HCT116 (cell line): Measurements from ENCODE around the gene SLC9A2. TPM values are rescaled to one million over a fixed set of nuclear protein-coding genes. Genes with fewer than 3 reads are reported as not detected.
A peak's percentile ranks its signal among the peaks of the same experiment; 100 is the strongest.

ENCODE experiments used
- ATAC-seq: fragments of 200-7000 bp; cut with Tn5 transposase; 2 replicates; pipeline ENCODE4 v1.9.1; 2020; ENCODE audit warnings: mild to moderate bottlenecking, moderate library complexity
- BruUV-seq: library from RNA; stranded (reverse); fragments of 400-500 nt; replicated peaks from 2 replicates; lab custom pipeline; 2021; lab: Mats Ljungman, UMichigan
- CTCF ChIA-PET: fragments of 300-600 bp; sonication (Branson Sonifier 250); formaldehyde crosslinking; loops from one replicate; lab custom pipeline; 2021; ENCODE audit warnings: antibody characterized with exemption; lab: Charles Lee
- POLR2A ChIA-PET: fragments of 300-600, 350-600 bp; sonication (Branson Sonifier 250); formaldehyde crosslinking; loops from one replicate; lab custom pipeline; 2021; ENCODE audit warnings: antibody characterized with exemption; lab: Charles Lee
- RAD21 ChIA-PET, 2 experiments: fragments of 300-600 bp; sonication (Branson Sonifier 250); formaldehyde crosslinking; loops; one replicate each; lab custom pipeline; 2023; ENCODE audit warnings: low total read pairs in 2 of 2; ENCODE audit not compliant: uncharacterized antibody in 2 of 2, unreplicated experiment in 2 of 2, low non-redundant PET in 1 of 2; lab: Charles Lee
- DNase-seq: peaks from one replicate; pipeline ENCODE4 v3.0.0-alpha.2; 2010; ENCODE audit warnings: low read depth, low spot score
- H2AFZ ChIP-seq: fragments of 200-600 bp; shearing (Covaris generic), sonication (generic); 2 replicates; pipeline ENCODE4 v1.6.1; 2017; ENCODE audit warnings: low read depth, mixed run types, mixed read lengths, antibody characterized with exemption, low read length; ENCODE audit not compliant: poor library complexity, severe bottlenecking
- H3K27ac ChIP-seq: 2 replicates; pipeline ENCODE4 v1.5.1; 2012; ENCODE audit warnings: low read depth, low read length
- H3K27me3 ChIP-seq: fragments of 200-600 bp; sonication (generic); 2 replicates; pipeline ENCODE4 v1.6.1; 2016; ENCODE audit warnings: mixed run types, low read length, mixed read lengths; ENCODE audit not compliant: insufficient read depth
- H3K36me3 ChIP-seq, 2 experiments: fragments of 200-500 bp in 1 of 2; fragments of 200-600 bp in 1 of 2; sonication (Bioruptor generic) in 1 of 2; sonication (generic) in 1 of 2; 2 replicates each; pipeline versions ENCODE4 v1.5.1 to v1.6.1; 2014 to 2016; ENCODE audit warnings: low read length in 2 of 2, inconsistent platforms in 1 of 2, mixed read lengths in 1 of 2, mixed run types in 1 of 2; ENCODE audit not compliant: insufficient read depth in 2 of 2, control insufficient read depth in 1 of 2
- H3K4me1 ChIP-seq, 2 experiments: fragments of 200-600 bp in 1 of 2; sonication (generic) in 1 of 2; 2 replicates each; pipeline versions ENCODE4 v1.5.1 to v1.6.1; 2012 to 2017; ENCODE audit warnings: low read length in 2 of 2, inconsistent platforms in 1 of 2, mild to moderate bottlenecking in 1 of 2, mixed read lengths in 1 of 2, mixed run types in 1 of 2, moderate library complexity in 1 of 2; ENCODE audit not compliant: insufficient read depth in 2 of 2, control insufficient read depth in 1 of 2
- H3K4me2 ChIP-seq: fragments of 200-600 bp; sonication (generic); 2 replicates; pipeline ENCODE4 v1.6.1; 2017; ENCODE audit warnings: mixed run types, low read length, mixed read lengths
- H3K4me3 ChIP-seq, 2 experiments: fragments of 200-600 bp in 1 of 2; sonication (generic) in 1 of 2; replicated peaks in 1 of 2; 2 replicates each; pipeline ENCODE4 v1.5.1; 2011 to 2016; ENCODE audit warnings: low read length in 2 of 2, control low read depth in 1 of 2, low read depth in 1 of 2, mild to moderate bottlenecking in 1 of 2, mixed read lengths in 1 of 2, mixed run types in 1 of 2
- H3K79me2 ChIP-seq: fragments of 200-600 bp; sonication (generic); 2 replicates; pipeline ENCODE4 v1.6.1; 2017; ENCODE audit warnings: mild to moderate bottlenecking, mixed run types, low read length, moderate library complexity, mixed read lengths; ENCODE audit not compliant: insufficient read depth
- H3K9ac ChIP-seq: fragments of 200-600 bp; sonication (generic); 2 replicates; pipeline ENCODE4 v1.6.1; 2016; ENCODE audit warnings: low read length, mixed read lengths
- H3K9me2 ChIP-seq: fragments of 200-600 bp; sonication (generic), shearing (Covaris generic); 2 replicates; pipeline ENCODE4 v1.6.1; 2017; ENCODE audit warnings: mixed run types, mild to moderate bottlenecking, moderate library complexity; ENCODE audit not compliant: insufficient read depth
- H3K9me3 ChIP-seq, 2 experiments: fragments of 200-500 bp in 1 of 2; fragments of 200-600 bp in 1 of 2; sonication (Bioruptor generic) in 1 of 2; sonication (generic) in 1 of 2; 2 replicates each; pipeline ENCODE4 v1.6.1; 2014 to 2017; ENCODE audit warnings: low read length in 2 of 2, mixed read lengths in 2 of 2, inconsistent platforms in 1 of 2, low read depth in 1 of 2, mild to moderate bottlenecking in 1 of 2, mixed run types in 1 of 2, moderate library complexity in 1 of 2; ENCODE audit not compliant: control insufficient read depth in 1 of 2, insufficient read depth in 1 of 2
- H4K20me1 ChIP-seq: fragments of 200-600 bp; sonication (generic), shearing (Covaris generic); 2 replicates; pipeline ENCODE4 v1.6.1; 2017; ENCODE audit warnings: mixed run types, mild to moderate bottlenecking, moderate library complexity; ENCODE audit not compliant: insufficient read depth
- EGR1 ChIP-seq: IDR thresholded peaks from 2 replicates; pipeline ENCODE4 v1.6.1; 2012; ENCODE audit warnings: low read depth
- ELF1 ChIP-seq: IDR thresholded peaks from 2 replicates; pipeline ENCODE4 v1.6.1; 2012; ENCODE audit warnings: low read depth, borderline replicate concordance
- EZH2 ChIP-seq: fragments of 200-600 bp; sonication (generic); IDR thresholded peaks from 2 replicates; pipeline ENCODE4 v1.6.1; 2017; ENCODE audit warnings: antibody characterized with exemption, mixed run types
- JUND ChIP-seq: IDR thresholded peaks from 2 replicates; pipeline ENCODE4 v1.6.1; 2012
- POLR2A ChIP-seq: IDR thresholded peaks from 2 replicates; pipeline ENCODE4 v1.7.0; 2011; ENCODE audit warnings: borderline replicate concordance; ENCODE audit not compliant: insufficient read depth, insufficient read length; ENCODE audit errors: extremely low read depth
- RAD21 ChIP-seq: IDR thresholded peaks from 2 replicates; pipeline ENCODE4 v1.6.1; 2012; ENCODE audit warnings: low read depth, mild to moderate bottlenecking
- SIN3A ChIP-seq: IDR thresholded peaks from 2 replicates; pipeline ENCODE4 v1.6.1; 2012; ENCODE audit warnings: low read depth
- SP1 ChIP-seq: IDR thresholded peaks from 2 replicates; pipeline ENCODE4 v1.6.1; 2012; ENCODE audit warnings: low read depth
- TCF7L2 ChIP-seq: IDR thresholded peaks from 2 replicates; pipeline ENCODE4 v1.7.0; 2011; ENCODE audit warnings: borderline replicate concordance, inconsistent platforms; ENCODE audit not compliant: insufficient read depth, insufficient read length; ENCODE audit errors: extremely low read depth
- YY1 ChIP-seq: IDR thresholded peaks from 2 replicates; pipeline ENCODE4 v1.6.1; 2011; ENCODE audit warnings: low read length, low read depth, moderate library complexity, mild to moderate bottlenecking; ENCODE audit not compliant: insufficient replicate concordance; ENCODE audit errors: extremely low read depth
- ZNF274 ChIP-seq: fragments of 200-500 bp; sonication (Bioruptor generic); IDR thresholded peaks from 2 replicates; pipeline ENCODE4 v1.6.1; 2014; ENCODE audit warnings: mild to moderate bottlenecking, low read depth, low read length, inconsistent platforms
- intact Hi-C: fragments of 100-400 bp; cut with micrococcal nuclease; formaldehyde crosslinking; loops from 2 replicates; pipeline ENCODE4 v1.10.0; 2022
- total RNA-seq: library from RNA; stranded (reverse); gene quantifications from one replicate; pipeline ENCODE4 v1.2.1, GENCODE V29; 2021; ENCODE audit not compliant: unreplicated experiment
- TF ChIP-seq, protein P1 (sequence below), 3 experiments: fragments of 200-600 bp in 1 of 3; sonication (generic) in 1 of 3; IDR thresholded peaks in 2 of 3; conservative IDR thresholded peaks in 1 of 3; 2 replicates each; pipeline ENCODE4 v1.5.1; 2012 to 2017; ENCODE audit warnings: low read depth in 2 of 3, low read length in 2 of 3, antibody characterized with exemption in 1 of 3, borderline replicate concordance in 1 of 3, control low read depth in 1 of 3, mild to moderate bottlenecking in 1 of 3, mixed read lengths in 1 of 3, mixed run types in 1 of 3, moderate library complexity in 1 of 3; ENCODE audit not compliant: insufficient read depth in 1 of 3
- TF ChIP-seq, protein P2 (sequence below): IDR thresholded peaks from 2 replicates; pipeline ENCODE4 v1.6.1; 2011; ENCODE audit warnings: mild to moderate bottlenecking, low read length, moderate library complexity; ENCODE audit not compliant: insufficient replicate concordance; ENCODE audit errors: extremely low read depth

The SLC9A2 gene
- total RNA-seq, 1 experiment from 2014 or later, result 1.4 TPM

DNA sequence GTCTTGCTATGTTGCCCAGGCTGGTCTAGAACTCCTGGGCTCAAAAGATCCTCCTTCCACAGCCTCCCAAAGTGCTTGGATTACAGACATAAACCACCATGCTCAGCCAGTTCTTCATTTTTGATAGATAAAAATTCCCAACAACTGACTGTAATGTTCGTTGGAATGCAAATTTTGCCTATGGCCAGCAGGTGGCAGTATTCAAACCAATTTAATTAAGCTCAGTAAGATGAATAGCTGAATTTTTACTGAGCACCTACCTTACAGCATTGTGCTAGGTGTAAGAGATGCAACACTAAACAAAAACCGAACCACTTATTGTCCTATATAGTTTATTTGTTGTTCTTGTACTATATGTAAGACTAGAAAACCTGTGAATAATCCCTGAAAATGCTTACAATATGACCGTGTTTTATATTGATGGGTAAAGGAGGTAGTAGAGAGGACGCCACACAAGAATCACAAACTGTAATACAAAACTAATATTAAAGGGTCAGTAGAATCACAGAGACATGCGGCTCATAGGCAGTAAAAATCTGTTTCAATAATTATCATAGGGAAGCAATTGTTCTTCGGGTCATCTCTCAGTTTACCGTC, 134.3 kb downstream of the SLC9A2 start:
- intact Hi-C loops, result loop anchor here (2.0 kb wide), 1 partner anchor 53 kb away; no protein-coding TSS in a partner anchor
- TF ChIP-seq SP1 (no peak), ZNF274 (no peak), JUND (no peak), RAD21 (0 out of 2 replicates have a peak, but pooled peaks have one; percentile 24), EGR1 (no peak), POLR2A (no peak), TCF7L2 (no peak), SIN3A (no peak), YY1 (no peak), ELF1 (no peak), EZH2 (no peak)
- TF ChIP-seq, protein P1, sequence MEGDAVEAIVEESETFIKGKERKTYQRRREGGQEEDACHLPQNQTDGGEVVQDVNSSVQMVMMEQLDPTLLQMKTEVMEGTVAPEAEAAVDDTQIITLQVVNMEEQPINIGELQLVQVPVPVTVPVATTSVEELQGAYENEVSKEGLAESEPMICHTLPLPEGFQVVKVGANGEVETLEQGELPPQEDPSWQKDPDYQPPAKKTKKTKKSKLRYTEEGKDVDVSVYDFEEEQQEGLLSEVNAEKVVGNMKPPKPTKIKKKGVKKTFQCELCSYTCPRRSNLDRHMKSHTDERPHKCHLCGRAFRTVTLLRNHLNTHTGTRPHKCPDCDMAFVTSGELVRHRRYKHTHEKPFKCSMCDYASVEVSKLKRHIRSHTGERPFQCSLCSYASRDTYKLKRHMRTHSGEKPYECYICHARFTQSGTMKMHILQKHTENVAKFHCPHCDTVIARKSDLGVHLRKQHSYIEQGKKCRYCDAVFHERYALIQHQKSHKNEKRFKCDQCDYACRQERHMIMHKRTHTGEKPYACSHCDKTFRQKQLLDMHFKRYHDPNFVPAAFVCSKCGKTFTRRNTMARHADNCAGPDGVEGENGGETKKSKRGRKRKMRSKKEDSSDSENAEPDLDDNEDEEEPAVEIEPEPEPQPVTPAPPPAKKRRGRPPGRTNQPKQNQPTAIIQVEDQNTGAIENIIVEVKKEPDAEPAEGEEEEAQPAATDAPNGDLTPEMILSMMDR (IDR thresholded peaks at IDR 0.05 in 2 of 3, conservative IDR thresholded peaks at IDR 0.05 in 1 of 3; ENCODE audit: borderline replicate concordance in 1 of 3, insufficient read depth in 1 of 3, low read depth in 2 of 3, low read length in 2 of 3), result peak; percentile 40 to 84 (median 66); a peak in 5 of 6 replicates
- TF ChIP-seq, protein P2, sequence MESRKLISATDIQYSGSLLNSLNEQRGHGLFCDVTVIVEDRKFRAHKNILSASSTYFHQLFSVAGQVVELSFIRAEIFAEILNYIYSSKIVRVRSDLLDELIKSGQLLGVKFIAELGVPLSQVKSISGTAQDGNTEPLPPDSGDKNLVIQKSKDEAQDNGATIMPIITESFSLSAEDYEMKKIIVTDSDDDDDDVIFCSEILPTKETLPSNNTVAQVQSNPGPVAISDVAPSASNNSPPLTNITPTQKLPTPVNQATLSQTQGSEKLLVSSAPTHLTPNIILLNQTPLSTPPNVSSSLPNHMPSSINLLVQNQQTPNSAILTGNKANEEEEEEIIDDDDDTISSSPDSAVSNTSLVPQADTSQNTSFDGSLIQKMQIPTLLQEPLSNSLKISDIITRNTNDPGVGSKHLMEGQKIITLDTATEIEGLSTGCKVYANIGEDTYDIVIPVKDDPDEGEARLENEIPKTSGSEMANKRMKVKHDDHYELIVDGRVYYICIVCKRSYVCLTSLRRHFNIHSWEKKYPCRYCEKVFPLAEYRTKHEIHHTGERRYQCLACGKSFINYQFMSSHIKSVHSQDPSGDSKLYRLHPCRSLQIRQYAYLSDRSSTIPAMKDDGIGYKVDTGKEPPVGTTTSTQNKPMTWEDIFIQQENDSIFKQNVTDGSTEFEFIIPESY, result no peak
- H3K4me1 ChIP-seq, result no peaks in the 10 kb centered on the region
- H2AFZ ChIP-seq, result no peak overlapping the region
- H3K9me2 ChIP-seq, result no peaks in the 10 kb centered on the region
- RAD21 ChIA-PET, result no interaction called here
- POLR2A ChIA-PET, result no interaction called here
- H3K4me3 ChIP-seq, result no peak overlapping the region
- H3K9ac ChIP-seq, result no peak overlapping the region
- no peak overlapping the region for H3K27ac ChIP-seq
- no peak overlapping the region for H3K4me2 ChIP-seq
- DNase-seq (peak; percentile 32), ATAC-seq (peak; percentile 62)
- no peaks in the 10 kb centered on the region for H3K9me3 ChIP-seq
- no peaks in the 10 kb centered on the region for H3K36me3 ChIP-seq
- no peaks in the 10 kb centered on the region for H4K20me1 ChIP-seq
- BruUV-seq, result no TSS peak
- H3K79me2 ChIP-seq, result no peaks in the 10 kb centered on the region
- no peaks in the 10 kb centered on the region for H3K27me3 ChIP-seq
- CTCF ChIA-PET, result interaction anchor here (0.6 to 3.2 kb wide), 19 partner anchors 8 to 747 kb away, joined by 3 to 51 read pairs (median 3); partner anchors contain the start of gene TMEM182
